Stimulated activated CD8-positive, alpha-beta memory T cell treated with anti-CD3 and anti-CD28 coated beads, Interleukin-2, amount 100 ng/mL, for 1 hour (primary cell): ENCODE measurements around the gene LACC1.

ENCODE experiments used
- DNase-seq, 2 donors: peaks; one replicate each; pipeline ENCODE4 v3.0.0-alpha.2; 2020; ENCODE audit warnings: low read depth in 2 of 2

Gene LACC1

GRCh38 chr13:43879755-43880181 is at the start of gene LACC1:
Gene LACC1, plus strand, starts transcription at chr13:43879904. Its CDS starts 1,082 bp downstream, at chr13:43880986.
- peak in 1 of 2 donors; percentile 20 for DNase-seq

DNA sequence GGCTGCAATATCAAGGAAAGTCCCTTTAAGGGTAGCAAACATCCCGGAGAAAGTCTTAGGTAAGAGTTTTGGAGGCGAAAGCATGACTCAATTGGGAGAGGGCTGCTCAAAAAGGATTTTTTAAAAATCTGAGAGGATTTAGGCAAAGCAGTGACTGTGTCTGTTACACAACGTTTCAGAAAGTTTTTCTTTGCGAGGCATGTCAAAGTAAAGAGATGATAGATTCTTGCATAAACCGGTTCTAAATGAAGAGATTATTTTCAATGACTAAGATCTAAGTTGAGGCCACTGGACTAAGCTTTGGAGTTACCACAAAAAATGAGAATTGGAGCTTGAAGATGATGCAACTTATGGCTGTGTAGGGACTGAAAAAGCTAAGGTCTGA is 49.2 kb upstream of the LACC1 start:
- no peak for DNase-seq

DNA sequence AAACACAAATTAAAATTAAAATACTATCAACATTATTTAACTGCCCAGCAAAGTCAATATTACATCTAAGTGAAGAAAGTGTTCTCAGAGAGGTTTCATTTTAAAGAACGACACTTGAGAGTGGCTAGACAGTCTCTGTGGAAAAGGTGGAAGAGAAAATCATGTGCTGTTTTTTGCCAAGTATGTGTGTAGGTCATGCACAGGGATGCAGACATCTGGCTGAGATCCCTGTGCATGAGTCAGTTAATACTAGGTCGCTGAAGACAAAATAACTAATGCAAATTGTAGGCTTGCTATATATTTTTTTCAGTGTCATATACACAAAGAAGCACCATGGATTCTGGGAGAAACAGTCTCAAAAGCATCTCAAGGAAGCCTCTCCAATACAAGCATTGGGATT is 48.6 kb upstream of the LACC1 start:
- DNase-seq: no peak

DNA sequence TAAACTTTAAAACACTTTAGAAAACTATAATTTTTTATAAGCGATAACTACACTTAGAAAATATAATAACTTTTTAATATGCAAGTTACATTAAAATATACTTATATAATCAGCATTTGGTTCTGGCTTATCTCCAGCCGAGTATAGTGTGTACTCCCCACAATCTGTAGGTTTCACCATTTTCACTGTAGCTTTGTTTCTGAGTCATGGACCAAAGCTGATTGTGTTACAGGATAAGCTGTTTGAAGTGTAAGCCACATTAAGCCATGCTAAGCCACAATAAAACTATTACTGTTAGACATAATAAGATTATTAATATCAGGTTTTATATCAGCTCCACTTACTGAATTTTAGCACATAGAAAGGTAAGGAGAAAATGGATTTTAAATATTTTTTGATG is 44.0 kb upstream of the LACC1 start:
- no peak for DNase-seq

DNA sequence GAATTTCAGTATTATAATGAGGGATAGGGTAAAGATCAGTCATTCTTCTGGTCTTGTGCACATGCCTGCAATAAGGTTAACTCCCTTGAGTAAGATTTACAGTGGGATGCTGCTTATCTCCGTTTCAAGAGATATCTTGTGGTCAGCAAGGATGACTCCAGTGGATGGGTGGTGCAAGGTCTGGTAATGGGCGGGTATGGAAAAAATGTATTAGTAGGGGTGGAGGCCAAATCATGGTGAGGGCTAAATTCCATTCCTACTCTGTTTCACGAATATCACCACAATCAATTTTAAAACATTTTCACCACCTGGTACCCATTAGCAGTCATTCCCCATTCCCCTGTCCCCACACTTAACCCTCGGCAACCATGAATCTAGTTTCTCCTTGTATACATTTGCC is 40.8 kb upstream of the LACC1 start:
- no peak for DNase-seq

DNA sequence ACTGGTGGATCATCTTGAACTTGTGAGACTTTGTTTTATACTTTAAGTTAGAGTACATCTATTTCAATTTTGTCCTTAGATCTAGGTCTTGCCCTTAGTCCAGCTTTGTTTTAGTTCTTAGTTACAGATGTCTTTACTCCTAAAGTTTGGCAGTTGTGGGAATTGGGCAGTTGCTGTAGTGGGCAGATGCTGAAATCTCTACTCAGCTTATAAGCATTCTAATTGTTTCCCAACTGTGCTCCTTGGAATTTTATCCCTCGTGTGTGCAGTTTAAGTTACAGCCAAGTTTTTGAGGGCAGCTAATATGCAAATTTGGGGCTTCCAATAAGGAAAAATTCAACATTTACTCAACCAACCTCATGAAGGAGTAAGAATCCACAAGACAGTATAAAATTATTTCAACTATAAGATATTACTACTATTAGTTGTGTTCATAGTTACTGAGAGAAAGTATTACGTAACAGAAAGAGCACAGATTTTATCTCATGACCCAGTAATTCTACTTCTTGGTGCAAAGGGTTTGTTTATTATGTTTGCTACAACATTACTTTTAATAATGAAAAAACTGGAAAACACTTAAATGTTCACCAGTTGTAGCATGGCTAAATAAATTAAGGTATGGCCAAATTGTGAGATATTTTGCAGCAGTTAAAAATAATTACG is 33.1 kb upstream of the LACC1 start:
- no peak for DNase-seq

DNA sequence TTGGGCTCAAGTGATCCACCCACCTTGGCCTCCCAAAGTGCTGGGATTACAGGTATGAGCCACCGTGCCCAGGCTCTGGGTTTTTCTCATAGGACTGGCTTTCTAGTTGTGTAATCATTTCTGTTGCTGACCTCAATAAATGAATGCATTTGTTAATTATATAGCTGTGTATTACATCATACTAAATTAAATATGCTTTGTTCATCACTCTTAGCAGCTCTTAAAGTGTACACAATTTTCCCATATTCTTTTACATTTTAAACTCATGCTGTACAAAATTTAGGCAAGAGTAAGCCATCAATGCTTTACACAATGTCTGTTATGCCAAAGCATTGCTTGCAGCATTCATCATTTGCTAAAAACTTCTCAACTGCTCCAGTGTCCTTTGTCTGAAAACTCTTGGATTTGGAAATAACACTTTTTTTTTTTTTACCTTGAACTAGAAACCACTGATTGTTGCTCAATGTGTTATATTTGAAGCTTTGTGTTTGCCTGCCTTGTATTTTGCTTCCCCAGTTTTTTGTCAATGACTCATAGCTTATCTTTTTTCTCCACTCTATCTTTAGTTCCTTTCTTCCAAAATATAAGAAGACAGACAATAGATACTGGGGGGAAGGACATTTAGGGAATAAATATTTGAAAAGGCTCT is 31.6 kb upstream of the LACC1 start:
- DNase-seq: no peak

GRCh38 chr13:43850873-43851272 is 28.8 kb upstream of the LACC1 start:
- DNase-seq: no peak

GRCh38 chr13:43852923-43853404 is 26.7 kb upstream of the LACC1 start:
- DNase-seq: no peak

- no peak for DNase-seq
These were observed 17.8 kb upstream of the LACC1 start for GRCh38 chr13:43861863-43862262.

DNA sequence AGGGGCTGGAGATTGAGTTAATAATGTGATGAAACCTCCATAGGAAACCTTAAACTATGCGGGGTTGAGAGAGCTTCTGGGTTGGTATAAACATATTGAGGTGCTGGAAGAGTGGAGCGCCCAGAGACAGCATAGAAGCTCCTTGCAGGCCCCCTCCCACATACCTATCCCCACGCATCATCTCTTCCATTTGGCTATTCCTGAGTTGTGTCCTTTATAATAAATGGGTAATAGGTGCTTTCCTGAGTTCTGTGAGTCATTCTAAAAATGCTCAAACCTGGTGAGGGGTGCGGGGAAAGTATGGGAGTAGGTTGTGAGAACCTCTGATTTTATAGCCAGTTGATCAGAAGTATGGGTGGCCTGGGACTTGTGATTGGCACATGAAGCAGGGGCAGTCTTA is 14.8 kb upstream of the LACC1 start:
- no peak for DNase-seq

GRCh38 chr13:43865892-43866291 is 13.8 kb upstream of the LACC1 start:
- DNase-seq: no peak

GRCh38 chr13:43872181-43872580 is 7.5 kb upstream of the LACC1 start:
- DNase-seq: no peak

DNA sequence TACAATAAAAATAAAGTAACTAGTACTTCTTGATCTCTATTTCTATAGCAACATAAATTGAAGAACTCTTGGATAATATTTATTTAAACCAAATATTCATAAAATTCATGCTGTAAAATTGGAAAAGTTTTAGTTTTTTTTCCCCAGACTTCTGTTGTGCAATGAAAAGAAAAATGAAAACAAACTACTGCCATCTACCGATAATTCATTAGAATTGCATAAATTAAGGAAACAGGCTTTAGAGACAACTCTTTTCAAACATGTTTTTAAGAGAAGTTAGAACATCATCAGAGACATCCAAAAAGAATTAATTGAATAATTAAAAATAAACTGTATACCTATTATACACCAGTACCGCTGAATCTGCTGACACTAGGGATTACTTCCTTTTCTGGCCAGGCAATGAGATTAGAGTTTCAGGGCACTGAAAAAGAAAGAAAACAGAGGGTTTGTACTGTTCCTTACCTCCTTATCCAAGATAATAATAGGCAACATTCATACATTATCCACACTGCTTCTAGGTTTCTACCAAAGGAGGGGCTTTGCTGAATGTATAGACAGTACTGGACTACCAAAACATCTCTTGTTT is 5.1 kb upstream of the LACC1 start:
- DNase-seq: no peak

DNA sequence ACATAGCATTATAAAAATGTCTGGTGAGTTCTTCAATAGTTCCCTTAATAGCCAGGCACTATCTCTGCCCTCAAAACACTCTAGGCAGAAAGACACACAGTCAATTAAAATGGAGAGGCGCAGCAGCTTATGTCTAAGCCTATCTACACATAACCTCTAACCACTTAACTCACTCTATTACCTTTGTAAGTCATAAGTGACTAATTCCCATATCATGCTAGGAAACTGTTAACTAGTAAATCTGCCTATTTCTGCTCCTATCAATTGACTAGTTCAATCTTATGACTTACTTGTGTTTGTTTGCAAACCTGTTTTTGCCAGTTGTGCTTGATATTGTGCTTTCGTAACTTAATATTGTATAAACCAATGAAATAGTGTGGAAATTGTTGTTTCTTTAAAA is 3.3 kb upstream of the LACC1 start:
- no peak for DNase-seq

DNA sequence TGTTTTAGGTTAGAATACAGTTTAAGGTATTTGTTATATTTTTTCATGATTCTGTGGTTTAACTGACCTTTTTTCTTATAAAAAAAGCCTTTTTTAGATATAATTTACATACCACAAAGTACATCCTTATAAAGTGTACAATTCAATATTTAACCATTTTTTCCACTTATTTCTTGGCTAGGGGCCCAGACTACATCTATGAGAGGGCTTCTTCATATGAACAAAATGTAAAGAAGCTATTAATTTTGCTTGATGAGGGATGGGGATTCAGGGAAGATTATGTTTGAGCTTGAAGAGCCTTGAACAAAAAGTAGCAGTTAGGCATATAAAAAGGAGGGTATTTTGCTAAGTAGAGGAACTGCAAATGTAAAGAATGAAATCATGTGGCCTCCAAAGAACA is 2.4 kb upstream of the LACC1 start:
- no peak for DNase-seq

DNA sequence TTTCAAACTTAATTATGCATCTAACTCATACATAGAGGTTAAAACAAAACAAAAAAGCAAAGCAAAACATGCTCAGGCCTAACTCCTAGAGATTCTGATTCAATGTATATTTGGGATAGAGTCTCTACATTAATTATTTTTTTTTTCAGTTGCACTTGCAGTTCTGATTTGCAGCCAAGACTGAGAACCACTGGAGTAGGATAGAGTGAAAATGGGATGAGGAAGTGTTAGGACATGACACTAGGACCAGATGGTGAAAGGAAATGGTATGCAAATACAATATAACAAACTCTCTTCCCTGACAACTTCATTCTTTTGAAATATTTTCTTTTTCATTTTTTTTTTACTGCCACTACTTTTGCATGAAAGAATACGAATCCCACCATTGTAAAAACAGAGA is 1.9 kb upstream of the LACC1 start:
- DNase-seq: no peak

GRCh38 chr13:43878892-43879754 is 581 bp upstream of the LACC1 start, which contains the start of gene CCDC122:
Gene CCDC122, minus strand, starts transcription at chr13:43879740. Its CDS starts 10,364 bp downstream, at chr13:43869376.
- peak; percentile 41 to 61 for DNase-seq

DNA sequence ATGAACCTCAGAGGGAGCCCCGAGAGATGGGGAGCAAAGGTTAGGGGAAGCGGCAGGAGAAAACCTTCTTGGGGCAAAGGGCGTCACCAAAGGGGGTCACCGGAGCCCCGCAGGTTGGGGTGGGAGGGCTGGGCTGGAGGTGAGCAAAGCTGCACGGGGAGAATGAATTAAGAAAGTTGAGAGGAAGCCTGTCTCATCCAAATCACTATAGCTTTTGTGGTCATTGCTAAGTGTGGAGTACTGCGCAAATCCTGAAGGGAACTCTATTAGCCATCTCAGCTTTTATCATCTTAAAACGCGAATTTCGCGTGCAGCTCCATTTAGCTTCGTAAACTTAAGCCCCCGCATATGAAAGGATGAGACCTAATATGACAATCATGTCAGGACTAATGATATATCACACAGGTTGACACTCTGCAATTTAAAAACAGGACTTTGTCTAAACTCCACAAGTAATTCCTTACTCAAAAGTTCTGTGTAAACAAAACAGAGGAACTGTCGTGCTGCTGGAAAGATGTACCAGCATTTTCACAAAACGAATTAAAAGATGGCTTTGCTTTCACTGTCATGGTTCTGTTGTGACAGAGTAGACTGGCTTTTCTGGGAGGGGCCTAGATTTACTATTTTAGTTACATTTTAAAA is 631 bp downstream of the LACC1 start:
- no peak for DNase-seq

DNA sequence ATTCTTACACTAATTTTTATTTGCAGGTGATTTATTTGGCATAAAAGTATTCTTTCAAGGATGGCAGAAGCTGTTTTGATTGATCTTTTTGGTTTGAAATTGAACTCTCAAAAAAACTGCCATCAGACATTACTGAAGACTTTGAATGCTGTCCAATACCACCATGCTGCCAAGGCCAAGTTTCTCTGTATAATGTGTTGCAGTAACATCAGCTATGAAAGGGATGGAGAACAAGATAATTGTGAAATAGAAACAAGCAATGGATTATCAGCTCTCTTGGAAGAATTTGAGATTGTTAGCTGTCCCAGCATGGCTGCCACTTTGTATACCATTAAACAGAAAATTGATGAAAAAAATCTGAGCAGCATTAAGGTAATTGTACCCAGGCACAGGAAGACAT is 1.2 kb downstream of the LACC1 start:
- DNase-seq: no peak

GRCh38 chr13:43881580-43881979 is 1.9 kb downstream of the LACC1 start:
- DNase-seq: no peak

- DNase-seq: no peak
These were observed 3.9 kb downstream of the LACC1 start for GRCh38 chr13:43883631-43884030.
